DND-41 (cell line): ENCODE data around the gene SLC22A6.

Experiments
- EZH2 ChIP-seq: IDR thresholded peaks from 3 replicates; pipeline ENCODE4 v1.6.1; 2012; ENCODE audit warnings: borderline replicate concordance, low read depth, mild to moderate bottlenecking, moderate library complexity, low read length, inconsistent platforms; ENCODE audit not compliant: severe bottlenecking
- TF ChIP-seq, protein P1 (sequence below): IDR thresholded peaks from 2 replicates; pipeline ENCODE4 v1.5.1; 2012; ENCODE audit warnings: borderline replicate concordance, low read length, moderate library complexity, mild to moderate bottlenecking; ENCODE audit not compliant: poor library complexity, severe bottlenecking; ENCODE audit errors: extremely low read depth

DNA sequence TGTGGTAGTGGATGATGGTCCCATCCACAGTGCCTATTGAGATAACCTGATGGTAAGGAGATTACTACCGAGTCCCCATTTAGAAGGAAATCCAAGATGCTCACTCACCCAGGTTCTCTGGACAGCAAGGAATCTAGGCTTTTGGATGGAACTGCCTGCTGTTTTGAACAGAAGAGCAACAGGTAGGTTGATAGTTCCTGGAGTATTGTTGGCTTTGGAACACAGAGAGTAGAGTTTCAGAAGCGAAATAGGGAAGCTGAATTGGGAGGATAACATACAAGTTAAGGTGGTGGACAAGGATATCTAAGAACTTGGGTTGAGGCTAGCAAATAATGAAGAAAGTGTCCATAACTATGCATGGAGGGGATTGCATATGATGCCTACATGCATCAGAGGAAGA lies 27.6 kb downstream of the SLC22A6 start:
- TF ChIP-seq, protein P1, sequence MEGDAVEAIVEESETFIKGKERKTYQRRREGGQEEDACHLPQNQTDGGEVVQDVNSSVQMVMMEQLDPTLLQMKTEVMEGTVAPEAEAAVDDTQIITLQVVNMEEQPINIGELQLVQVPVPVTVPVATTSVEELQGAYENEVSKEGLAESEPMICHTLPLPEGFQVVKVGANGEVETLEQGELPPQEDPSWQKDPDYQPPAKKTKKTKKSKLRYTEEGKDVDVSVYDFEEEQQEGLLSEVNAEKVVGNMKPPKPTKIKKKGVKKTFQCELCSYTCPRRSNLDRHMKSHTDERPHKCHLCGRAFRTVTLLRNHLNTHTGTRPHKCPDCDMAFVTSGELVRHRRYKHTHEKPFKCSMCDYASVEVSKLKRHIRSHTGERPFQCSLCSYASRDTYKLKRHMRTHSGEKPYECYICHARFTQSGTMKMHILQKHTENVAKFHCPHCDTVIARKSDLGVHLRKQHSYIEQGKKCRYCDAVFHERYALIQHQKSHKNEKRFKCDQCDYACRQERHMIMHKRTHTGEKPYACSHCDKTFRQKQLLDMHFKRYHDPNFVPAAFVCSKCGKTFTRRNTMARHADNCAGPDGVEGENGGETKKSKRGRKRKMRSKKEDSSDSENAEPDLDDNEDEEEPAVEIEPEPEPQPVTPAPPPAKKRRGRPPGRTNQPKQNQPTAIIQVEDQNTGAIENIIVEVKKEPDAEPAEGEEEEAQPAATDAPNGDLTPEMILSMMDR = no peak
- TF ChIP-seq EZH2 = no peak
